GM13977 (cell line): ENCODE data around the gene NR2C2.

Source experiments
- DNase-seq: peaks from one replicate; pipeline ENCODE4 v3.0.0; 2012; ENCODE audit warnings: low spot score
- in situ Hi-C: fragments of 300-500 bp; cut with MboI; formaldehyde crosslinking; loops from one replicate; pipeline ENCODE4 v1.12.0; 2022; ENCODE audit warnings: low sequenced_read_pairs, low pct_unique_long_range_greater_than_20kb, mixed read lengths, inconsistent platforms; ENCODE audit not compliant: unreplicated experiment
- TF ChIP-seq, protein P1 (sequence below): IDR thresholded peaks from 2 replicates; pipeline ENCODE4 v1.5.1; 2012; ENCODE audit warnings: mild to moderate bottlenecking, control low read depth; ENCODE audit not compliant: insufficient read depth; ENCODE audit errors: extremely low read depth, missing control alignments

Gene NR2C2

DNA sequence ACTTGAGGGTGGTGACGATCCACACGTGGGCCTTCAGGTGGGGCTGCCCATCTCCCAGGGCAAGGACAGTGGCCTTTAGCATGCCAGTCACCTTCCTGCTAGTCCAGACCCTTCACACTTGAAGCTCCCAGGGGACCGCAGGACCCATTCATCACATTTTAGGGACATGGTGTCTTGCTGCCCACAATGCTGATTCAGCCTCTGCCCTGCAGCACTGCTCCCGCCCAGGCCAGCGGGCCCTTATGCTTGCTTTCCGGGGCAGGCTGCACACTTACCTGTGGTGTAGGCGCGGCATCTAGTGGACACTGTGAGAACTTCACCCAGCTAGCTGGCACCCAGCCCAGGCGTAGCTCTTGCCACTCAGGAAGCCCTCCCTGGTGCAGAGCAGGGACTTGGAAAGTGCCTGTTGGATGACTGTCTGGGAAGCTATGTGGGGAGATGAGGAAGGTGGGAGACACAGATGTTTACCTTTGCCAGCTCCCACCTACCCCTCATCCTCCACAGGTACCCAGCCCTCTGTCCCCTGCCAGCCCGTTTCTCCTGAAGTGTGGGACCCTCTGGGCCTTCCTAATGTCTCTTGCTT lies 26.3 kb upstream of the NR2C2 start:
- TF ChIP-seq, protein P1, sequence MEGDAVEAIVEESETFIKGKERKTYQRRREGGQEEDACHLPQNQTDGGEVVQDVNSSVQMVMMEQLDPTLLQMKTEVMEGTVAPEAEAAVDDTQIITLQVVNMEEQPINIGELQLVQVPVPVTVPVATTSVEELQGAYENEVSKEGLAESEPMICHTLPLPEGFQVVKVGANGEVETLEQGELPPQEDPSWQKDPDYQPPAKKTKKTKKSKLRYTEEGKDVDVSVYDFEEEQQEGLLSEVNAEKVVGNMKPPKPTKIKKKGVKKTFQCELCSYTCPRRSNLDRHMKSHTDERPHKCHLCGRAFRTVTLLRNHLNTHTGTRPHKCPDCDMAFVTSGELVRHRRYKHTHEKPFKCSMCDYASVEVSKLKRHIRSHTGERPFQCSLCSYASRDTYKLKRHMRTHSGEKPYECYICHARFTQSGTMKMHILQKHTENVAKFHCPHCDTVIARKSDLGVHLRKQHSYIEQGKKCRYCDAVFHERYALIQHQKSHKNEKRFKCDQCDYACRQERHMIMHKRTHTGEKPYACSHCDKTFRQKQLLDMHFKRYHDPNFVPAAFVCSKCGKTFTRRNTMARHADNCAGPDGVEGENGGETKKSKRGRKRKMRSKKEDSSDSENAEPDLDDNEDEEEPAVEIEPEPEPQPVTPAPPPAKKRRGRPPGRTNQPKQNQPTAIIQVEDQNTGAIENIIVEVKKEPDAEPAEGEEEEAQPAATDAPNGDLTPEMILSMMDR: peak; percentile 97
- peak; percentile 81 for DNase-seq
- in situ Hi-C loops: loop anchor here (10.0 to 25.0 kb wide), 2 partner anchors 126 to 259 kb away; partner anchors contain the start of gene CCDC174

DNA sequence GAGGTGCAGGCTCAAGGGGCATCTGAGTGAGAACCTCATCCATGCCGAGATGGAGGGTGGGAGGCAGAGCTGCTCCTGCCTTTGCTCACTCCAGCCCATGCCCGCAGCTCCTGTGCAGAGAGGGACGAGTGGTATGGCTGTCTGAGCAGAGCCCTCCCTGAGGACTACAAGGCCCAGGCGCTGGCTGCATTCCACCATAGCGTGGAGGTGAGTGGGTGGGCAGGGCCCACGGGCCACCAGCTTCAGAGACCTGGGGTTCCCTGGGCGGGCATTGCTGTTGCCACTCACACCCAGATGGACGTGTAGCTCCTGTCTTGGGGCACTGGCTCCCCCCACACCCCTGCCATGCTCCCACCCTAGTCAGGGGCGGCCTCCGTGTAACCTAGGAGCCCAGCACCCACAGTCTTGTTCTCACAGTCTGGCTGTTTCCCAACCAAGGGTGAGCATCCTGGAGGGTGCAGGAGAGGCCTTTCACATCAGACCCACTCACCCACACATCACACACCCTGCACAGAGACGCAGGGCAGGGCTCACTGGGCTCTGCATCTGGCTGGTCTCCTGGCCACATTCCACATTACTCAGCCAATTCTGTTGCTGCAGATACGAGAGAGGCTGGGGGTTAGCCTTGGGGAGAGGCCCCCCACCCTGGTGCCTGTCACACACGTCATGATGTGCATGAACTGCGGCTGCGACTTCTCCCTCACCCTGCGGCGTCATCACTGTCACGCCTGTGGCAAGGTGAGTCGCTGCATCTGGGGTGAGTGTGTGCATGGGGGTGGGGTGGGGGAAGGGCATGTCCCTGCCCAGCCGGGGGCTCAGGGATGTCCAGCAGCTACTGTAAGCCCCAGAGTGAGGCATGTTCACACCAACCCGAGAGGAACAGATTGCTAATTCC lies 25.3 kb upstream of the NR2C2 start:
- in situ Hi-C loops: loop anchor here (10.0 to 25.0 kb wide), 2 partner anchors 127 to 260 kb away; partner anchors contain the start of gene CCDC174
- TF ChIP-seq, protein P1: no peak
- peak; percentile 4 for DNase-seq

DNA sequence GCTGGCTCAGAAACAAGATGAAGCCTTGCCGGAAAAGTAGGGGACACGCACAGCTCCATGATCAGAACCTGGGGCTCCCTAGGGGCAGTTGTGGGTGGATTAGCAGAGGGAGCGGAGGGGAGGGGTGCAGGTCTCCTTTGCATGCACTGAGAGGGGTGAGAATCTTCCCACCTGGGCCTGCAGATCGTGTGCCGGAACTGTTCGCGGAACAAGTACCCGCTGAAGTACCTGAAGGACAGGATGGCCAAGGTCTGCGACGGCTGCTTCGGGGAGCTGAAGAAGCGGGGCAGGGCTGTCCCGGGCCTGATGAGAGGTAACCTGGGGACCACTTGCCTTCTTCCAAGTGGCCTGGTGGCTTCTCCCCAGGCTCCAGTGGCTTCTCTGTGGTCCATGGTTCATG lies 24.5 kb upstream of the NR2C2 start:
- DNase-seq: no peak
- TF ChIP-seq, protein P1: no peak
- in situ Hi-C loops: loop anchor here (10.0 to 25.0 kb wide), 2 partner anchors 128 to 261 kb away; partner anchors contain the start of gene CCDC174

DNA sequence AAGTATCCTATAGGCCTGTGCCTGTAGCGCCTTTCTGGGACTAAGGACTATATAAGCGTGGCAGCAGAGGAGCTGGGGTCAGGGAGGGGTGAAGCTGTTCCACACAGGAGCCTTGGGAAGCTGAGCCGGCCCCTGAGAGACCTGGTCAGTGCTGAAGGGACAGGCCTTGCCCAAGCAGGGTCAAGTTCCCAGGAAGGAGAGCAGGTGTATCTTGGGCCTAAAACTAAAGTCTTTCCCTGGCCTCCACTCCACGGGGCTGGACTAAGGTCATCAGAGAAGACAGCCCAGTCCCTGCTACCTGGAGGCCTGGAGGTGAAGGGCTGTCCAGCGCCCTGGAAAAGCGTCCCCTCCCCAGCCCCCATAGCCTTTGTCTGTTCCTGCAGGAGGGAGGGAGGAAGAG lies 23.9 kb upstream of the NR2C2 start:
- in situ Hi-C loops: loop anchor here (10.0 to 25.0 kb wide), 2 partner anchors 129 to 261 kb away; partner anchors contain the start of gene CCDC174
- no peak for DNase-seq
- TF ChIP-seq, protein P1: no peak

DNA sequence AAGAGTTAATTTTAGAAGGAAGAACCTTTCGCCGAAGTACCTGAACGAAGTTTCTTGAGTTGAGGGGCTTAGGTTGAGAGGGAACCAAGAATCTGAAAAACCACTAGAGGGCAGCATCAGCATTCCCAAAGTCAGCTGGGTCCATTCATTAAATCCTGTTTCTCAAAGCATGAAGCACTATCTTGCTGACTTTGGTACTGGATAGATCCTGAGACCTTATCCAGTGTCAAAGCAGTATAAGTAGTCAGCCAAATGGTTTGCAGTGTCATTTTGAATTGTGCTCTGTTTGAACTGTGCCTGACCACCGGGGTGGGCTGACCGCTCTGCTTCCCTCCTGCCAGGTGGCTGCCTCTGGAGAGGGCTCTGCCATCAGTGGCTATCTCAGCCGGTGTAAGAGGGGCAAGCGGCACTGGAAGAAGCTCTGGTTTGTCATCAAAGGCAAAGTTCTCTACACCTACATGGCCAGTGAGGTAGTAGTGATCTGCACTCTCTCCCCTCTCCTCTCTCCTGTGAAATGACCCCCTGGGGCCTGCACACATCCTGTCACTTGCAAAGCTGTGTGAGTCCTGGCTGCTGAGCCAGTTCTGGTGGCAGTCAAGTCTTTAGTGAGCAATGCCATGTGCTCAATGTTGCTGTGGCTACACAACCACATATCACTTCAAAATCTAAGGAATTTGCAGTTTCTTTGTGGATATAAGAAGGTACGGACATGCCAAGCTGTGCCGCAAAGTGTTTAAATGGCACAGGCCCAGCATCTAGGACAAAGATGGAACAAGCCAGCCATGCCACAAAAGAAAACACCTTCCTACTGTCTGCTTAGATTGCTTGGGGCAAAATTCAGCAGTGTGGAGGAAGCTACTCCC lies 21.4 kb upstream of the NR2C2 start:
- TF ChIP-seq, protein P1: peak; percentile 67
- in situ Hi-C loops: loop anchor here (10.0 kb wide), 1 partner anchor 131 kb away; no protein-coding TSS in a partner anchor
- peak; percentile 58 for DNase-seq

DNA sequence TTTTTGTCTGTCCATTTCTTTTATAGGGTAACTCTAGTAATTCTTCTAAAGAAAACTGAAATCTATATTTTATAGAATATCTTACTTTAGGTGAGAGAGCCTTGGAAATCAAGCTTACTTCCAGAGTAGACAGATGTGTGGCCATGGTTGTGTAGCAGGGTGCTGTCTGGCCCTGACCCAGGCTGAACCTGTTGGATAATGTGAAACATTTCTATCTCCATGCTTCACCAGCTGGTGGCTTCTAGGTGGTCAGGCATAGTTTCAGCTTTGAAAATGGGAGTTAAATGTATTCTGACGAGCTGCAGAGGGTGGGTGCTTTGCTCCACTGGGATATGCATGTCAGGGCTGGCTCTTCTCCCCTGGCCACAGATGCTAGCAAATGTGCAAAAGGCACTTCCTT lies 20.8 kb upstream of the NR2C2 start:
- no peak for DNase-seq
- in situ Hi-C loops: loop anchor here (10.0 kb wide), 1 partner anchor 132 kb away; no protein-coding TSS in a partner anchor
- TF ChIP-seq, protein P1: no peak
